ENCODE measurements around the gene LMBRD1.
A peak's percentile ranks its signal among the peaks of the same experiment; 100 is the strongest.
"Not testable (repeated sequence)": the region's sequence is repeated elsewhere in the genome, so short reads cannot be mapped to it uniquely, and the experiment has no call there.

The LMBRD1 gene

DNA sequence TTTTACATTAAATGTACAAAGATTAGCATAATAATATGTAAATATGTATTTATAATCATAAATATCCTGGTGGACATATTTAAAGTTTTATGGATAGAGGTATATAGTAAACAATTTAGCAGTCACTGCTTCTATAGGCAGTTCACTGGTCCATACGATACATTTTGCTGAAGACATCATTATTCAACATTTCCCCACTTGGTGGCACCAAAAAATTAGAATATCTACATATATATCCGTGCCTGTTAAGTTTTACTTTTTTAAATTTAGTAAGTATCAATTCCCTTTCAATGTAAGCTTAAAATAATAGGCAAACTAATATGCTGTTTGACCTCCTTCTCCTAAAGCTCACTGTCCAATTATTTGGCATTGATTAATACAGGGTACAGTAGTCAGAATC lies 64.2 kb downstream of the LMBRD1 start:
- no peak for DNase-seq (ENCODE audit: low spot score)

DNA sequence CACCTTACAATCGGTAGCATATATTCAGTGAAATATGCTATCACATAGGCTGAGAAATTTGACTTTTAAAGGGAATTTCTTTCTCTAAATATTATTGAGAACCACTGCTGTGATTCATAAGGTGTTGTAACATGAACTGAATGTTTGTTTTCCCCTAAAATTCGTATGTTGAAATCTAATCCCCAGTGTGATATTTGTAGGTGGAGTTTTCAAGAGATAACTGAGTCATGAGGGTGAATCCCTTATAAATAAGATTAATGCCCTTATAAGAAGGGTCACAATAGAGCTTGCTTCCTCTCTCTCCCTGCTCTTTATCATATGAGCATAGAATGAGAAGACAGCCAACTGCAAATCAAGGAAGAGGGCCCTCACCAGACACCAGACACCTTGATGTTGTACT lies 64.8 kb downstream of the LMBRD1 start:
- DNase-seq (ENCODE audit: low spot score), result no peak

DNA sequence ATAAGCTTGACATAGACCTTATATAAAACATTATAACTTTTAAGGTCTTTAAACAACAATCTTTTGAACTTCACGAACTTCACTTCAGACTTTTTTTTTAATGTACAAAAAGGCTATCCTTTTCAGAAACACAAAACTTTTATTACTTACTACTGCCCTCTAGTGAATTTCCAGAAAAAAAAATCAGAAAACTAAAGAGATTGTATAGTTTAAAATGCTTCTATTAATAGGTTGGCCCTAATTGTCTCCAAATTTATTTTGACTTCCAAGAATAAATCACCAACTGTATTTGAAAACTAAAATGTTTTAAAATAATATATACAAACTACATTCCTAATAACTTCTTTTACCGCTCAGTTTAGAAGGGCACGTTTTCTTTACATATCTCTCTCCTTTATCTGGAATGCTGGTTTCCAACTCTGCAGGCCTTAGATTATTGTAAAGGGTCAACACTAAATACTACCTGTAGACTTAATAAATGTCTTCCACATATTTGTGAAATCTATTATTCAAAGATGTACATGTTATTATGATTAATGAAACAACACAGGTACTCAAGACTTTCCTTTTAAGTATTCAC lies 66.8 kb downstream of the LMBRD1 start:
- peak; percentile 1 for DNase-seq (ENCODE audit: low spot score)

DNA sequence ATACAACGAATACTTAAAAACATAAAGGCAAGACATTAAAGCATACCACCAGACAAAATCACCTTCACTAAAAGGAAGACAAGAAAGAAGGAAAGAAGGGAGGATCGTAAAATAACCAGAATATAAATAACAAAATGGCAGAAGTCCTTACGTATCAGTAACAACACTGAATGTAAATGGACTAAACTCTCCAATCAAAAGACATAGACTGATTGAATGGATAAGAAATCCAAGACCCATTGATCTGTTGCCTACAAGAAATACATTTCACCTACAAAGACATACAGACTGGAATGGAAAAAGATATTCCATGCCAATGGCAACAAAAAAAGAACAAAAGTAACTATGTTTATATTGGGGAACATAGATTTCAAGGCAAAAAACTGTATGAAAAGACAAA lies 74.1 kb downstream of the LMBRD1 start:
- no peak for DNase-seq (ENCODE audit: low spot score)

DNA sequence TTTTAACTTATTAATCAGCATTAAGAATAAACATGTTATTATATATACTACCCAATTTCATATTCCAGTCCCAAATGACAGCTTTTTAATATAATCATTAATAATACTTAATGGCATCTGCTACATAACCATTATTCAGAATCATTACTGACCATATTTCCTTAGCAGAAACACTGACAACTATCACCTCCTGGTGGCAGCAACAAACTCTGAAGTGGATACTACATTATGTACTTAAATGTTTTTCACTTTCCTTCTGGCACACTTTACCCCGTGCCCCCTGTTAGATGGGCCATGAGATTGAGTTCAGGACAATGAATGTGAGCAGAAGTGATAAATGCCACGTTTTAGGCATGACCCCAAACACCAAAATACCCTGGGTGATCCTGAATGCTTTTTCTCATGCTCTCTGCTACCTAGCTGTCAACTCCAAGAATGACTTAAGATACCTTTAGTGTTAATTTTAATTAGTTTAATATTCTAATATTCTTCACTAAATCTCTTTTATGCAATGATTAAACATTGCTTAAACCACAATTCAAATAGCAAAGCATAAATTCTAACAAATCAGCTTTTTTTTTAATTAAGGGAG lies 77.1 kb downstream of the LMBRD1 start:
- peak; percentile 8 for DNase-seq (ENCODE audit: low spot score)

DNA sequence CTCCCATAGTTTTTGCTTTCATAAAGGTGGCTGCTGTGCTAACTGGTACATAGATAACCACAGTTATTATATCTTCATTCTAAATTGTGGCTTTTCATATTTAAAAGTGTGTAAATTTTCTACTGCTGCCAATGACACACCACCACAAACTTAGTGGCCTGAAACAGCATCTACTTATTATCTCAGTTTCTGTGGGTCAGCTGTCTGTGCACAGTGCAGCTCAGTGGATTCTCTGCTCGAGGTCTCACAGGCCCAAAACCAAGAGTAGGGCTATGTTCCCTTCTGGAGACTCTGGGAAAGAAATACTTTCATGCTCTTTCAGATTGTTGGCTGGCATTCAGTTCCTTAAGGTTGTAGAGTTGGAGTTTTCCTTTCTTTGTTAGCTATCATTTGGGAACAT lies 90.1 kb downstream of the LMBRD1 start:
- DNase-seq (ENCODE audit: low spot score), result no peak

DNA sequence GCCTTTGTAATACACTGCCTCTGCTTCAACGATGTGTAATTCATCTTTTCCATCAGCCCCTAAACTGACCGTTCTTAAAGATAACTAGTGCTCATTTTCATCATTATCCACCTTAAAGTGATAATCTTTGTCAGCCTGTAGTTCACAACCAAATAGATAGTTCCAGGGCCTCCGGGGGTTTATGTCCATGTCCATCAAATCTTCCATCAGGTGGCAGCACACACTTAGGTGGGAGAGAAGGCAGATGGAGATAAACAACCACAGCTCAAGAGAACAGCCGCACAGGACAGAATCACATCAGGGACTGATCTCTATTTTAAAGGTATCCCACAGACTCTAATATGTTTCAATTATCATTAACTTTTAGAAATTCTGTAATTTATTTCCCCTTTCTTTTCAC lies 90.9 kb downstream of the LMBRD1 start:
- DNase-seq (ENCODE audit: low spot score), result no peak

DNA sequence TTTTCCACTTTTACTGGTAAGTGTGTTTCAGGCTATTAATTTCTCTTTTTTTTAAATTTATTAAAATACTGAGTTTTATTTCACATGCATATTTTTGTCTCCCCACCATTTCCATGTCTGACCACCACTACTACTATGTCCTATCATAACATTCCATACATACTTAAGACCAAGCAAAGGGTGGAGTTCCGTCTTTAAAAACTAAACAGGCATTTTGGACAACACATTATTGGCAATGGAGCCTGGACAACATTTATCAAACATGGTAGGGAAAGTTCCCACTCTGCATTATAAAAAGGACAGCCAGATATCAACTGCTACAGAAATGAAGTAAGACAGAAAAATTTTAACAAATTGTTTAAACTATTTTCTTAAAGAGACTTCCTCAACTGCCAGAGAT lies 91.9 kb downstream of the LMBRD1 start:
- no peak for DNase-seq (ENCODE audit: low spot score)

DNA sequence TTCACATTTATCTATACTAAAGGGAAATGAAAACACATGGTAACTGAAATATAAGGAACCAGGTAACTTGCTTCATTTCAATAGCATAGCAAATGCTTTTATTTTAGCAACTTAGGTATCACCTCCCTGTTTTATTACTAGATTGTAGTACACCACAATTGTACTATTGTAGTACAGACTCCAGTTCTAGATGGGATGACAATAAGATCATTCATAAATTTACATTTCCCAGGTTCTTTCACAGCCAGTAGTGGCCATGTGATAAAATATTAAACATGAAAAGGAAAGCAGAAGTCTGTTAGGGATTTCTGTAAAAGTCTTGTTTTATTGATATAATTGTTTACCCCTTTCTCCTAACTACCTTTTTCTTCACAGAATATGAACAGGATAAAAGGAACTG lies 97.2 kb downstream of the LMBRD1 start:
- DNase-seq (ENCODE audit: low spot score), result no peak

DNA sequence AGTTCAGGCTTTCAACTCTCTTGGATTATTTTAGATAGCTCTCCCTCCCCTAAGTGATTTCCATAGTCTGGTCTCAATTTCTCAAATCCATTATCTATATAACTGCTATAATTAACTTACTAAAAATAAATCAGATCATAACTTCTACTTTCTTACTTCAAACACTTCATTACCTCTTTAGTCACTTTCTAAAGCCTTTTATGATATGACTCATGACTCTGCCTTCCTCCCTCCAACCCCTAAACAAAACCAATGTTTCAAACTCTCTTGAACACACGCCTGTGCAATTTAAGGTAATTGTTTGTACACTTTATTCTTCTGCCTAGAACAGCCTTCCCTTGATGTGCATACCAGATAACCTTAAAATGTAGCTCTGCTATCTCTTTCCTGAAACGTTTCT lies 100.5 kb downstream of the LMBRD1 start:
- no peak for DNase-seq (ENCODE audit: low spot score)

DNA sequence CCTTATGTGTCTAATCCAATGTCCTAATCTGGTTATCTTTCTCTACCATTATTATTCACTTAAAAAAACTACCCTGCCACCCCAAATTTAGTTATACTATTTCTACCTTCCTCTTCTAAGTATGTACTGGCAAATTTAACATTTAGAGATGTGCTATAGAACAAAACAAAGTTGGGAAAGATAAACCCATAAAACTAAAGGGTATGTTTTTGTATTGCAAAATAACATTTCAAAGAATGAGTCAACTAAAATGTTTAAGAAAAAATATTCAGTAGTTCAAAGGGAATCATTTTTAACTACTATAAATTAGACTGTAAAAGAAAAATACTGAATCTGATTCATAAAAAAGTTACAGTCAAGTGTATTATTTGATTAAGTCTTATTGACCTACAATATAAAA lies 103.0 kb downstream of the LMBRD1 start:
- DNase-seq (ENCODE audit: low spot score), result peak; percentile 11

DNA sequence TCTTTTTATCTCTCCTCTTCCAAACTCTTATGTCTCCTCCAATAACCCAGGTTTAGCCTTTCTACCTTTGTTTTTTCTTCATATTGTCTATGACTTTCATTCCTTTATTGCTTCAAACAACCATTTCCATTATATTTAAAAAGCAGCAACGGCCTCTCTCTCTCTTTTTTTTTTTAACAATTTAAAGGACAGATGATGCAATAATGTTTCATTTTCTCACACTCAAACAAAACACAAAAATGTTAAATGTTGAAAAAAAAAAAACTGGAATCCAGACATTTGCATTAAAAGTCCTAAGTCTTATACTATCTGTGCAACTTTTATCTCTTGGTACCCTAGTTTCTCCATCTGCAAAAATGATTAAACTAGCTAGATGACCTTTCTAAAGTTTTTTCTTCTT lies 105.8 kb downstream of the LMBRD1 start:
- no peak for DNase-seq (ENCODE audit: low spot score)

DNA sequence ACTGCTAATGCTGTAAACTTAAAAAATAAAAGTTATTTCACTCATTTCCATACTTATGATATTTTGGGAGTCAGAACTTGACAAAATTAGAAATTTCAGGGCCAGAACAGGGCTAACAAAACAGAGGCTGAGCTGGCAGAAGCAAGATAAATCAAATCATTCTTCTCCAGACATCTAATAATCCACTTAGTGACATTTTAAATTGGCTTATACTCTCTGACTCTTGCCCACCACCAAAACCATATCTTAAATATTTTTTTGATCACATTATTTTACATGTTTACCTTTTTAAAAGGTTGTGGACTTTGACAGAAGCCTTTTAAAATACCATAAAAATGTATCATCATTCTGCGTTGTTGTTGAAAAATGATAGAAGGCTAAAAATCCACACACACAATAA lies 116.5 kb downstream of the LMBRD1 start:
- DNase-seq (ENCODE audit: low spot score), result no peak

DNA sequence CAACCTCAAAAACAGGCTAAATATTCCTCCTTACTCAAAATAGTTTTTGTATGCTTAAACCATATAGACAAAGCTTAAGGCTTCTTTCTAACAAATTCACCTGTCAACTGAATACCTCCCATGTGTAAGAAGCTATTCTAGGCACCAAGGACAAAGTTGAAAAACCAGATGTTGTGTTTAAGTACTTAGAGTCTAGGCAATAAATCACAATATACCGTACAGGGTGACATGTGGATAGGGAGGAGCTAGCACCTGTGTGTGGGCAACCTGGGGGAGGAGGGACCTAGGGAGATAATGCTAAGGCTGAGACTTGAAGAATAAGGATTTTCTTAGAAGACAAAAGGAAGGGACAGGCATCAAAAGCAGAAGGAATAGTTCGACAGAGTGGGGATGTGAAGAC lies 123.5 kb downstream of the LMBRD1 start:
- DNase-seq (ENCODE audit: low spot score), result no peak

DNA sequence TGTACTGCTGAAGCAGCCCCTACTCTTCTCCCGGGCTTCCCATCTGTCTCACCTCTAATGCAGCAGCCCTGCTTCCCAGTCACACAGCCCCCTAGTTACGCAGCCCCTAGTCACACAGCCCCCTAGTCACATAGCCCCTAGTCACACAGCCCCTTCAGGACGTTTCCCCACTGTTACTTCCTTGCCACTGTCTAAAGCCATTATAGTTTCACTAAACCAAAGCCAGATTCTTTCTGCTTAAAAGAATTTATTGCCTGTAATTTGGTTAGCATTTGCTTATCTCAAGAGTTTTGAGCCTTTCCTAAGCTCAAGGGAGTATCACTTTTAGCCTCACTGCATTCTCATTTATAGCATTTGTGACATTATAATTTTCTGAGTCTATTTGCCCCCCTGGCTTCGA lies 127.9 kb downstream of the LMBRD1 start:
- no peak for DNase-seq (ENCODE audit: low spot score)

DNA sequence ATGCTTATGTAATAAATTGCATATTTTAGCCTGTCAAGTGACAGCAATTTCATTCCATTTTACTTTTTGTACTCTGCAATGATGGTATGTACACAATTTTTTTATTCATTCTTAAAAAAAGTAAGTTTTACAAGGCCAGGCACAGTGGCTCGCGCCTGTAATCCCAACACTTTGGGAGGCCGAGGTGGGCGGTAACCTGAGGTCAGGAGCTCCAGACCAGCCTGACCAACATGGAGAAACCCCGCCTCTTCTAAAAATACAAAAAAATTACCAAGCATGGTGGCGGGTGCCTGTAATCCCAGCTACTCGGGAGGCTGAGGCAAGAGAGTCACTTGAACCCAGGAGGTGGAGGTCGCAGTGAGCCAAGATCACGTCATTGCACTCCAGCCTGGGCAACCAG lies 130.0 kb downstream of the LMBRD1 start:
- not testable (repeated sequence) for DNase-seq (ENCODE audit: low spot score)

DNA sequence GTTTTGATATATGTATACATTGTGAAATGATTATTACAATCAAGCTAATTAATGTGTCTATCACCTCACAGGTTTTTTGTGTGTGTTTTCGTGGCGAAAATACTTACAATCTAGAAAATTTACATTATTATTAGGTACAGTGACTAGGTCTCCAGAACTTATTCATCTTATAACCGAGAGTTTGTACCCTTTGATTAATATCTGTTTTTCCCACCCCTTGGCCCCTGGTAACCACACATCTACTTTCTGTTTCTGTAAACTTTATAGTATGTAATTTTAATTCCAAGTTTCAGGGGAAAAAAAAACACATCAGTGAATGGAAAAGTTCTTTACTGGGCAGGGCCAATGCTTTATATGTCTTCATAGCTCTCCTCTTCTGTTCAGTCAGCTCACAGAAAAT lies 131.4 kb downstream of the LMBRD1 start:
- DNase-seq (ENCODE audit: low spot score), result no peak

DNA sequence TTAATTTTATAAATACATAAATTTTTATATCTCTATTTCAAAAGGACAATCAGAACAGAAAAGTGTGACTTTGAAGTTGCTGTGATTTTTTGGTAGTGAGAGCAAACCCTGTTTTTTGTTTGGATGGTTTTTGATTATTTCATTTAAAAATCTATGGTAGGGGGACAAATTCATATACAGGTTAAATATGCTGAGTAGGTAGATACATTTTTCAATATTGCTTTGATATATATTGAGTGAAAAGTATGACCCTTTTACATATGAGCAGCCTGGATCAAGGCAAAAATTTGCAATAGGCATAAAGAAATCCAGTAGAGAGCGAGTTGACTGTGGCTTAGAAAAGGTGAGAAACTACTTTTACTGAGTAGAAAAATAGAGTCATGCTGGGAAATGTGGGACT lies 132.3 kb downstream of the LMBRD1 start:
- no peak for DNase-seq (ENCODE audit: low spot score)

DNA sequence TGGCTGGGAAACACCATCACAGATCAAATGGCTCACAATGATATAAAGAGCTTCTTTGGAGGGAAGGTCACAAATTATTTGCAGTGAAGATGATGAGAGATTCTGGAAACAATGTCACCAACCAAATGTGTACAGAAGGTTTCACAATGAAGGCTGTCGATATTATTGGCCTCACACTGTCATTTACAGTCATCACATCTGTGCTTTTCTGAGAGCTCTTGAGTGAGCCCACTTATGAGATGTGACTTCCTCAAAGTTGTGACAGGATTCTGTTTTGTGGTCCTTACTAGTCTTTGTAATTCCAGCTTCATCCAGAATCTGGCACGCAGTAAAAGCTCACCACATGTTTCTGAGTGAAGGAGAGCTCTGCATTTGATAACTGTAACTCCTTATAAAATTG lies 133.6 kb downstream of the LMBRD1 start:
- DNase-seq (ENCODE audit: low spot score), result no peak

DNA sequence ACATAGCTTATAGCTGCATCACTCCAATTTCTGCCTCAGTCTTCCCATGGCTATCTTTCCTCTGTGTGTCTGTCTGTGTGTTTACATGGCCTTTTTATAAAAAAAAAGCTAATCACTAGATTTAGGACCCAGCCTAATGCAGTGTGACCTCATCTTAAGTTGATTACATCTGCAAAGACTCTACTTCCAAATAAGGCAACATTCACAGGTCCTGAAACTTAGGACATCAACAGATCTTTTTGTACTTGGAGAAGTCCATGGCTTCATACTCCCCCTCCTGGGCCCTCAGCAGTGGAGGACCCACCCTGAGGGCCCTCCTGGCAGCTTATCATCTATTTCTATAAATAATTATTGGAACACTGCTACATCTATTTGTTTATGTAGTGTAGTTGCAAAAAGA lies 146.1 kb downstream of the LMBRD1 start:
- DNase-seq (ENCODE audit: low spot score), result no peak

DNA sequence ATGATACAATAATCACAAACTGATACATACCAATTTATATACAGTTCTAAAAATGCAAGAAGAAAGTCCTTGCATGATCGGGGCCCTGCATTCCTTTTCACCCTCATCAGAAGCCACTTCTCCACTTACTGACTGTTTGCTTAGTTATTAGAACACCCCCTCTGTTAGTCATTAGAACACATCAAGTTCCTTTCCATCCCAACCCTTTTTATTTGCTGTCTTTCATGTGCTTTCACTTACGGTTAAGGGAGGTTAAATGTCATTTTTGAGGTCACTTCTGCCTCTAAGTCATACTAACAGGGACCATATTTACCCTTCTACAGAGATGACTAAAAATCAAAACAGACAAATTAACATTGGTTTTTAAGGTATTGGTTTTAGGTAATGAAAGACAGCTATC lies 149.1 kb downstream of the LMBRD1 start:
- DNase-seq (ENCODE audit: low spot score), result no peak

DNA sequence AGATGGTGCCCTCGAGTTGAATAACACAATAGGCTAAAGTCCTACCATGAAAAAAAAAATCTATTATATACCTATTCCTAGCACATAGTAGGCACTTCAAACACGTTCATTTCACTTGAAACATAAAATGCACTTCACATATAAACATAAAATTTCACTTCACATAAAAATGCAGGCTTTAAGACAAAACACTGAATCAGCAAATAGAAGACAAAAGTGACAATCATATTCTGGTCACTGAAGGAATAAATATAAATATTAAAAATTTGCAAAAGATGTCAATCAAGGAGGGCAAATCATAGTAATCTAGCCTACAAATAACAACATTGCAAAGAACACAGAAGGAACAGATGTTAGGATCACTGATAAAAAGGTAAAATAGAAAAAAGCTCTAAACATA lies 153.1 kb downstream of the LMBRD1 start:
- DNase-seq (ENCODE audit: low spot score), result no peak

DNA sequence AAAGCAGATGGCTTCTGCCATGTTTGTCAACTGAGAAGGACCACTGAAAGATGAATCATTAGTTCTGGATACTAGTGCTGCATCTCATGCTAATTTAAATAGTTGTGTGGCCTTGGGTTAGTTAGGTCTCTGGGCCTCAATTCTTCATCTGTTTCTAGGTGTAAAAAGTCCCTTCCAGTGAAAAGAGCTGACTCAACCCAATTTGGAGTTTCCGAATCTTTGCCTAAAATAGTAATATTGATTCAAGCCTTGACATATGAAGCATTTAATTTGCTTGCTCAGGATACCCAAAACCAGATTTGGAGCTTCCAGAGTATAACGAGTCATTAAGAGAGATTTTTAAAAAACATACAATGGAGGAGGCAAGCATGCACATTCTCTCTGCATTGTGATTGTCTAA lies 163.9 kb downstream of the LMBRD1 start:
- no peak for DNase-seq (ENCODE audit: low spot score)

DNA sequence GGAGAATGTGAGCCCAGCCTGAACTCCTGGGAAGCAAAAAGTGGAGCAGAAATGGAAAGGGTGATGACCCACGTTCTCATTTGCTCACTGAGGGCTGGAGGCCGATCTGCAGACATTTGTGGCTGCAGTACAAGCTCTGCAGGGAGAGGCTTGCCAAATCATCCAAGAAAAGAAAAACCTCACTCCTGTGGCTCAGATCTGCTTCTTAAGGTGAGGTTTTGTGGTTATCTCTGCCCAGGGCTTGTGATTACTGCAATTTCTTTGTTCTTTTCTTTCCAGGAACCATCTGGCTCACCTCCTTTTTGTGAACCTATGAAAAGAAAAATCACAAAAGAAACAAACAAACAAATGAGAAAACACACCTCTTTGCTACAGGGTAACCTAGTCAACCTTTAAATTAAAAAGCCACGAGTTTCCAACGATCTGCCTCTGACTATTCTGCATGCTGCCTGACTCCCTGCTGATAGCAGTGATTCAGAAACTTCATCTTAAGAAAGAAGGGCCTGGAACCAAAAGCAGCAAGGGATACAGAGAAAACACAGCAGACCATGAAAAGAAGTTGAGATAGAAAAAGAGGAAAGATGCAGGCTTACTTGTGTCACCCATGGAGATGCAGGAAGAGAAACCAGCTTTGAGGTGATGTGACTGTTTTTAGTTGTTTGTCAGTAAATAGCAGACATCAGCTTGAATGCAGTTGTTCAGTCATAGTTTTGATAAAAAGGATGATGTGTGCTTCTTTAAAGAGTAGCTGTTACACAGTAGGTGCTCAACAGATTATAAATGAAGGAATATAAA lies 165.1 kb downstream of the LMBRD1 start:
- no peak for DNase-seq (ENCODE audit: low spot score)

Measured in AG08395 (cell line).